NCI-H82 (cell line): Measurements from ENCODE around the gene OVCH2.
"Not testable (repeated sequence)": the region's sequence is repeated elsewhere in the genome, so short reads cannot be mapped to it uniquely, and the experiment has no call there.

Experiments used
- DNase-seq: peaks from one replicate; lab custom pipeline; 2025; lab: John Stamatoyannopoulos, UW

OVCH2 gene

DNA sequence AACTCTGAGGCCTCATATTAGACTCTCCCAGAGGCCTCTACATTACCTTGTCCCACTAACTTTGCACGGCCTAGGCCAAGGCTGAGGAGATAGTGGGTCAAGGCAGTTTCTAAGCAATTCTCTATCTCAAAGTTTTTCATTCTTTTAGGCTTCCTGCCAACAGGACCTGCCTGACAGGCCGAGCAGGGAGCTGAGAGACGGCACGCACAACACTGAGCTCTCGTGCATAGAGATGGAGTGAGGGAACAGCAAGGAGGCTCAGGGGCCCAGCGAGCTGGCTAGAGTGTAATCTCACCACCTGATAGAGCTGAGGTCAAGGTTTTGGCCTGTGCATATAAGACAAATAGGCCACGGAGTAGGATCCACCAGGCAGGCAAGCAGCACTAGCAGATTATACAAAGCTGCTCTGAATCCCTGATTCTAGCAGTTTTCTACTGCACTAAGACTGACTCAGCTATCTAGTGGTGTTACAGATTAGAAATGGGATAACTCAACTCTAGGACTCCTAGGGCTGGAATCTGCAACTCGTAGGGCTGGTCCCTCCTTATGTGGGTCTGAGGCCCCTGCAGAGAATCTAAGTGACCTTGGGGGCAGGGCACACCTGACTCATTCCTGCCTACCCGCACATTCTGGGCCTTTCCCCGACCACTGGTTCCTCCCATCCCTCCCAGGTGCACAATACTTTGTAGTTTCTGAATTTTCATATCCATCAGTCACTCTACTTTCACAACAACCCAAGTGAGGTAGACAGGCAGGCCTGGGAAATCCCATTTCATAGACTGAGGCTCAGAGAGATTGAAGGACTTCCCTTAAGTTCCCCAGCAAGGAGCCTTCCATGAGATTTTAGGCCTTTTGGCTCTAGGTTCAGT is 34.7 kb downstream of the OVCH2 start:
- no peak for DNase-seq

DNA sequence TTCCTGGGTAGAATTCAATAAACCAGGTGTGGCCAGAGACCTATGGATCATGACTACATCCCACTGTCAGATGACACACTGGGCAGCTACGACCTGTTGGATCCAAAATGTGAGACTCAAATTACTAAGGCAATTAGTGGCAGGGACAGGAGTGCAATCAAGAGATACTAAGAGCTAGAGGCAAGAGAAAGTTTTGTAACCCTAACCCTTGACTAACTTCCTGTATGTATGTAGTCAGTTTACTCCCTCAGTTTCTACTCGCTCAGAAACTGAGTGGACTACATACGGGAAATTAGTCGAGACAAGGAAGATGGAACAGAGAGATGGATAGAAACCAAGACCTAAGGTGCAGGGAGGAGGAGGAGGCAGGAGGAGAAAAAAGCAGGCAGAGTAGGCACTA is 35.6 kb downstream of the OVCH2 start:
- no peak for DNase-seq

DNA sequence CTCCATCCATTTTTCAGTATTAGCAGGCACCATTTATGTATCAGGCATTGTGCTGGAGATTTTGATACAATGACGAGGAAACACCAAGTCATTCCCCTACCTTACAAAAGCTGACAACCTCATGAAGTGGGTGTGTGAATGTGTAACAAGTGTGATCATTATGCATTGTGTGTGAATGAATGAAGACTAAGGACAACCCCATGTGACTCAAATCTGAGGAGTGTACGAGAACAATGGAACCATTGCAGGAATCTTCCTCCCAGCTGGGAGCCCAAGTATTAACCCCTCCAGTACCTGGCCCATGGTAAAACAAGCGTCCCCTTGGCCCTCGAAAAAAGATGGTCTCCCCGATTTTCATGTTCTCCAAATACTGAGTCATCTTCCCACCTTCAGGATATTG is 37.4 kb downstream of the OVCH2 start:
- DNase-seq, result no peak

DNA sequence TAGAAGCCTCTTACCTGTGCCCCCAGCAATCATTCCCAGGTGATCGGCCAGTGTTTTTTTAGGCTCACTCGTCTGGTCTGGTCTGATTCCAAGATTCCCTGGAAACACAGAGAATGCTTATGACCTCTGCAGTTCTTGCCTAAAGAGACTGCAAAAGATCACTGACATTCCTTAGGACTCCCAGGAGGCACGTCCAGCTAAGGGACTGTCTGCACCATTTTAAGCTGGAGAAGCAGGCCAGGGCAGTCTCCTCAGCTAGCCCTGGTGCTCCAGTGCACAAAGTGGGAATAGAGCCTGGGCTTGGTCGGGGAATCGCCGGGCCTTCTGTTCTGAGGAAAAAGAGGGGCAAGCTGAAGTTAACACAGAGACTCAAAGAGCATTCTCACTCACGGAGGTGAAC is 37.8 kb downstream of the OVCH2 start:
- no peak for DNase-seq

DNA sequence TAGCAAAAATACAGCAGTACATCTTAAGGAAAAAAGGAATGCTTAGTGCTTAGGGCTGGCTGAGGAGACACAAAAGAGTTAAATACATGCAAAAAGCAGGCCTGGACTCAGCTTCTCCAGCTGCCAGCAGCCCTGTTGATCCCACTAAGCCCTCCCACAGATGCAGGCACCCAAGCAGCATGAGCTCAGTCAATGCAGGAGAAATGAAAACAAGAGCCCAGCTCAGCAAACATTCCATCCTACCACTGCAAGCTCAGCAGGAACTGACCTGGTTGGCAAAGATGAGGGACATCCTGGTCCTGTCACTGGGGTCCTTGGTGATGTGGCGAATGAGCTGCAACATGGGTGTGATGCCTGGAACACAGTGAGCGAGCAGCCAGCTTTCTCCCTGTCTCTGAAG is 38.8 kb downstream of the OVCH2 start:
- peak; percentile 46 for DNase-seq

DNA sequence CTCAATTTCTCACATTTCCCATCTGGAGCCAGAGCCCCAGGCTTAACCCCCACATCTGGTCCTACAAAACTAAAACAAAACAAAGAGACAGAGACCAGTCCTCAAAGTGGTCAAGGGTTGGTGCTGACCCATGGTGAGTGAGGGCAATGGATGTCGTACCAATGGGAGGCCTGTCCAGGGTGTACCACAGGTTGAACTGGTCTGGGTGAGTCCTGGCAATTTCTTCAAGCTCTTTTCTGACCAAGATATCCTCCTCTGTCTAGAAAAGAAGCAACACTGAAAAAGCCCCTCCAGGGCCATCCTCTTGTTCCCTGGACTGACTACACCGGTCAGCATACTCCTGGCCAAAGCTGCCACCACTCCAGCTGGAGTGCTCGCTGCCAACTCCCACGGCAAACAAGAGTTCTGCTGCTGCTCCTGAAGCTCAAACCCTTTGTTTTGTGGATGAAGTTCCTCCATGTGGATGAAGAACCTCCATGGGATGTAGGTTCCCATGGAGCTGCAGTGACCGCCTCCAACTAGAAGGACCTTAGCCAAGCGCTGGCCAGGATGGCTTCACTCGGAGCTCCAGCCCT is 39.9 kb downstream of the OVCH2 start:
- DNase-seq, result no peak

DNA sequence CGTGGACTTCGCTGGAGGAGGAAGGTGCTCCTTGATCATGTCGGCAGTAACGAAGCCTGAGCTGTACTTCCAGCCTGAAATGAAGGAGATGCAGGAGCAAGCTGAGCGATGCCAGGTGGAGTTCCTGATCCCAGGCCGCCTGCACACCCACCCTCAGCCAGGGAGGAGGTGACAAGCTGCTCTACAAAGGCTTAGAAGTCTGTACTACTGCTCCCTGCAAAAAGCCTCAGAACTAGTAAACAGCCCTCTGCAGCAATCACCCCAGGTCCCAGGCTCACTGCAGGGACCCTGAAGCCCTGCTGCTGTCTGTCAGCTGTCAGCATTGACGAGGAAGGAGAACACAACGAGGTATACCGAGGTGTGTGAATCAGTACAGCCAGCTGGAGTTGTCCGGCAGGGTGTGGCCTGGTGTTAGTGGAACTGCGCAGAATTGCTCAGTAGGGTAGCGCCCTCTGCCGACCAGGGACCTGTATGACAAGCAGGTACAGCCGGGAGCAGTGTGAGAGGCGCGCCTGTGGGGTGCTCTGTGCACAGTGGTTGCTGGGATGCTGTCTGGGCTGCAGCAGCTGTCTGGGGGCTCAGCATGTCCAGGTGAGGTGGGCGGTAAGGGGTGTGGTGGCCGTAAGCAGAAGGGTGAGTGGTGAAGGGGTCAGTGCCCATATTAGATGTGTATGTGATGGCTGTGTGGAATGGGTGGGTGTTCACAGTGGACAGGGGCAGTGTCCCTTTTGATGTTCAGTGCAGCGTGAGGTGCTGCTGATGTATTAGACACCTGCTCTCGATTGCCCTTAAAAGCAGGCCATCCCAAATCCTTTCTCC is 40.6 kb downstream of the OVCH2 start:
- DNase-seq, result peak; percentile 79

DNA sequence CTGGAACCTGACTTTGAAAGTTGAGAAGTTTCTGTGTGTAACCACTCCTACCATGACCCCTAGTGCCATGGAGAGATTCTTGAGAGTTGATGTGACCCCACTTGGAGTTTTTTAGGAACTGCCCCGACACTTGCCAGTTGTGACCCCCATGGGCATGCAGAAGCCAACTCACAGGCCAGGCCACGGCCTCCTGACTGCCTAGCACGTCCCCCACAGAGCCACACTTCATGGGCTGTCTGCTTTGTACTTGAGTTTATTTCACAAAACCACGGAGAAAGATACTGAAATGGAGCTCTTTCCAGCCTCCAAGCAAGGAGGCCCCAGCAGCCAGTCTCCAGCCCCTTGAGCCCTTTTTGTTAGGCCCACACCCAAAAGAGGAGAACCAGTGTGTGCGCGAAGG is 41.4 kb downstream of the OVCH2 start:
- no peak for DNase-seq

DNA sequence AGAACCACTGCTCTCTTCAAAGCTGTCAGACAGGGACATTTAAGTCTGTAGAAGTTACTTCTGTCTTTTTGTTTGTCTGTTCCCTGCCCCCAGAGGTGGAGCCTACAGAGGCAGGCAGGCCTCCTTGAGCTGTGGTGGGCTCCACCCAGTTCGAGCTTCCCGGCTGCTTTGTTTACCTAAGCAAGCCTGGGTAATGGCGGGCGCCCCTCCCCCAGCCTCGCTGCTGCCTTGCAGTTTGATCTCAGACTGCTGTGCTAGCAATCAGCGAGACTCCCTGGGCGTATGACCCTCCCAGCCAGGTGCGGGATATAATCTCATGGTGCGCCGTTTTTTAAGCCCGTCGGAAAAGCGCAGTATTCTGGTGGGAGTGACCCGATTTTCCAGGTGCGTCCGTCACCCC is 42.7 kb downstream of the OVCH2 start:
- DNase-seq, result not testable (repeated sequence)

DNA sequence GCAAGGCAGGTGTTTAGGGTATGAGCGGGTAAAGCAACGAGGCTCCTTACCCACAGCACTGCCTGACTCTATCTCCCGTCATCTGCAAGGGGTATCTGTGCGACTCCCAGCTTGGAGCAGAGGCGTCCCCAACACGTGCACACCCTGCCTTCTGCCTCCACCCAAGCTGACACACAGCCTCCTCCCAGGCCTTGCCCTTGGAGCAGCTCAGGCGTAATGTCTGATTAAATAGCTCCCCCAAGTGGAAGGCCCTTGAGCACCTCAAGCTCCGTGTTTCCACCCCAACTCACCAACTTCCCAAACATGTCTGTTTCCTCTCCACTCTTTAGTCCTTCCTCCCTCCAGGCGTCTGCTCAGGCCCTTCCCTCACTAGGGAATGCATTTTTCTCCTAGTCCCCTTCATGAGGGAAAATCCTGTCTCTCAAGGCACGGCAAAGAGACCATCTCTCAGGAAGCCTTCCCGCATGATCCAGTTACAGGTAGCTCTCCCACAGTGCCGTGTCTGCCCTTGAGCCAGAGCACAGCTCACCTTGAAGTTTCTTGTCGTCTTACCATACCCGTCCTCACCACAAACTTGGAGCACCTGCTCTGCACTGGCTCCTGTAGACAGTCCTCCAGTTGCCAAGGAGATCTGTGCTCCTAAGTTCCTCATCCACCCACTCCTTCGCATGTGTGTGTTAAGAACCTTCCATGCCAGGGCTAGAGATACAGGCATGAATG is 48.8 kb downstream of the OVCH2 start:
- DNase-seq, result peak; percentile 76

DNA sequence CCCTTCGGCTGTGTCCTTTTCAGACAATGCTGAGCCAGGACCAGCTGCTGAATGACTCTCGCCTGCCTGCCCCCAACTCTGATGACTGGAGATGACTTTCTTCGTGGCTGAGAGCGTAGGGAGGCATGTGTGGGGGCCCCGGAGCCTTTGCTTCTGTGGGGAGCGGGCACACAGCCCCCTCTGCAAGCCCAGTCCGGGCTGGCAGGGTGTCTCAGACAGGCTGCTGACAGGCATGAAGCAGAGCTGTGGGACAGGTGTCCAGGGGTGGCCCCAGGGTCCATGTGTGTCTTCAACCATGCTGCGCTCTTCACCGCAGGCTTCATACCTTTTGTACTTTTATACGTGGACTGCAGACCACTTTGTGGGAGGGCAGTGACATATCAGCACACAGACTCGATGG is 49.6 kb downstream of the OVCH2 start:
- no peak for DNase-seq

DNA sequence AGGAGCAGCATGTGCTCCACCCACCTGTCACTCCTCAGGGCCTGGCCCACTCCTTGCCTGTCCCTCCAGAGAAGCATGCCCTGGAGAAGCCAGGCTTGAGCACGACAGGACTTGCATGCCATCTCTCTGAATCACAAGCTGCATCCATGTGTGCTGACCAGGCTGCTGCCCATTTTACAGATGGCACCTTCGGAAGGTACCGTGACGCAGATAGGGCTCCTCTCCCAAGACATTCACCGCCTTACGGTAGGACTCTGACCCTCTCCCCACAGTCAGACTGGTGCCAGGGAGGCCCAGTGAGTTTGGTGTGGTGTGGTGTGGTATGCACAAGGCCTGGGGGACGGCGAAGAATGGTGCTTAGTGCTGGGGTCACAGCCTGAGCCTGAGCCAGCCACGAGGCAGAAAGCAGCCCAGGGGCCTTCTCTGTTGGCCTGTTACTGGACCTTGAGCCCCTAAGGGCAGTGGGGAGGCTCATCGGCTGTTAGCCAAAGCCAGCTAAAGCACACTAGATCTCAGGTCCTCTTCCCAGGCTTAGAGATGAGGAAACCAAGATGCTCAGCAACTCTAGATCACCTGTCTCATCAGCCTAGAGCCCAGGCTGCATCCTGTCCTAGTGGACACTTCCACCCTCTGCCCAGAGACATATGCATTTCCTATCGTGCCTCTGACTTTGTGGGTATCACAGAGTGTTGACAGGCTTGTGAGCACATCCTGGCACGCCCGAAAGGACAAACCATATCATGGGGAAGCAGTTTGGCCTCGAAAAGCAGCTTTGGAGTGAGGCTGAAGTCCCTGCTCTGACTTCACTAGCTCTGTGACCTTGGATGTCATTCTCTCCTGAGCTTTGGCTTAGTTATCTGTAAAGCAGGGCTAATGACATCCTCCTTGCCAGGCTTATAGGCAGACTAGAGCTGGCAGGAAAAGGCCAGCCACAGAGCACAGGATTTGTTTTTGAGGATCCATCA is 50.7 kb downstream of the OVCH2 start:
- peak; percentile 5 for DNase-seq

DNA sequence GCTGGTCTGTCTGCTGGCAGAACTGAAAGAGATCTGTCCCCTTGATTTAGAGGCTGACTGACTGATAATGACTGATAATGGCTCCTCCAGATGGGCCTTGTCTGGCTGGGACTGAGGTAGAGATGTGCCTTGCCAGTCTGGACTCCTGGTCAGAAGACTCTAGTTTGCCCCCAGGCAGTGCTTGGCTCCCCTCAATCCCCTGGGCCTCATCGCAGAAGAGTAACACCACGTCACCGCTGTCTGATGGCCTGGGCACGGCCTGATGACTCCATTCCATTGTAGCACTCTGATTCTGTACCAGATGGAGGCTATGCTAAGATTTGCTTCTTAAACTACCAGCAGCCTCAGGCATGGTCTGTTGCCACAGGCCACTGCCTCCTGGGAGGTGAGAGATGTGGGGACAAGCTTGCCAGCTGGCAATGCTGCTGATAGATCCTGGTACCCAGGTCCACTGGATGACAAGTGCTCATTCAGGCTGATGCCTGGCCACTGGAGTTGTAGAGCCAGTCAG is 52.0 kb downstream of the OVCH2 start:
- DNase-seq, result no peak

DNA sequence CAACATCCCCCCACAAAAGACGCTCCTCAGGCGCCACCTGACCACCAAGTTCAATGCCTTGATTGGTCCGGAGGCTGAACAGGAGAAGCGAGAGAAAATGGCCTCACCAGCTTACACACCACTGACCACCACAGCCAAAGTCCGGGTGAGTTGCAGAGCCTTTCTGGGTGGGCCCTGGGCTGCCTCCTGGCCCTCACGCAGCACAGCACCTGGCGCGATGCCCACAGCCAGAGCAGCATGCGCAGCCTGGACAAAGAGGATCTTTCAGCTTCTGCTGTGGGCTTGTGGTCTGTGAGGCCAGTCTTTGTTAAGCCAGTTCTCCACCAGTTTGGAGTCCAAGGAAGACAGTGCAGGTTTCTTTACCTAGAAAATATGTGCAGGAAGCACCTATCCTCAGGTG is 54.6 kb downstream of the OVCH2 start:
- DNase-seq, result no peak

DNA sequence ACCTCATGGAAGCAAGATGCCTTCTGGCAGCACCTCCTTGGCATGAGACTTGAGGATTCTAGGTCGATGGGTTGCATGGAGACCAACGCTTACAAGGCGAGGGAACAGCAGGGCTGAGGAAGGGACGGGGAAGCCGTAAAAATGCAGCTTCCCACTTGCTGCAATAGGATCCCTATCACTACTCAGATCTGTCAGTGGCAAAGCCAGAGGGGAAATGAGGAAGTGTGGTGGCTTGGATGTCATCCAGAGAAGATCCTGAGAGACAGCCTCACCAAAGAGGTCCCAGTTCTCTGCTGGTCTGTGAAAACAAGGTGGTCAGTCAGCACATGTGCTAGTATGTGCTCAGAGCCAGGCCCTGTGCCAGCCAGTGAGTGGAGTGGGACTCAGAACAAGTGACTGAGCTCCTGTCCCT is 55.1 kb downstream of the OVCH2 start:
- no peak for DNase-seq

DNA sequence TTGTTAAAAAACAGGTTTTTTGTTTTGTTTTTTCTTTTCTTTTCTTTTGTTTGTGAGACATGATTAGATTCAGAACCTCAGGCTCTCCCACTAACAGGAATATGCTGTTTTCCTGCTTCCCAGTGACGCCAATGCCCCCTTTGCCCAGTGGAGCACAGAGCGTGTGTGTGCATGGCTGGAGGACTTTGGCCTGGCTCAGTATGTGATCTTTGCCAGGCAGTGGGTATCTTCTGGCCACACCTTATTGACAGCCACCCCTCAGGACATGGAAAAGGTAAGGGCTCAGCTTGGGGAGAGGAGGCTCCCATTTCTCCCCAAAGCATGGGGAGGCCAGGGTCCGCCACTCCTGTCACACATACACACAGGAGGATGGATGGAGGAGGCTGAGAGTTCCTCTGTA is 58.0 kb downstream of the OVCH2 start:
- no peak for DNase-seq

DNA sequence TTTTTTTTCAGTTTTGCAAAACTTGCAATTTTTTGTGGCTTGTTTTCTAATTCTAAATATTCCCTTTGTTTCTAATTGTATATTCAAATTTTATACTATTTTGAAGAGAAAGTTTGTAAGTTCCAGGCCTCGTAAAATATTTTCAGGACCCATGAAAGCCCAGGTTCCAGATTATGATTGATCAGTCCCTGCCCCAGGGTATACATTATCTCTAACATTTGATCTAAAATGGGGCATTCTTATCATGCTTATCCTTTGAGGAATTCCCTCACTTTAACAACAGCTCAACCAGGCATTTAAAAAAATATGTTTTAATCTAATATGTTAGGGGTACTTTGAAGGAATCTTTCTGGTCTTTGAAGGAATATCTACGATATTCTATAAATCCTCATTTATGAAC is 59.4 kb downstream of the OVCH2 start:
- no peak for DNase-seq

DNA sequence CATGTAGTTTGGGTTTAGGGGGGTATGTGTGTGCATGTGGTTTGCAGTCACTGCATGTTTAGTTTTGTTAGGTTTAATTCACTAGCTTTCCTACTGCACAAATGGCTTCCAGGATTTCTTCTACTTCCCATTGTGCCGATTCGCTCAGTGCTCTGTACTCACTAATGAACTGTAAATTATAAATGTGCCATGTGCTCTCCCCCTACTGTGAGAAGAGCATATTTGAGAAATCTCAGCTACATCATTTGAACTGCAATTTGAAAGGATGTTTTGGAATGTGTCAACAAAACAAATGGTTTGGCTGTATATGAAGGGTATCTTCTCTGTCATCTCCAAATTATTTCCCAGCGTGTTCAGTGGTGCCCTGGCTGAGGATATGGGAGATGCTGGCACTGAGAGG is 61.1 kb downstream of the OVCH2 start:
- no peak for DNase-seq

DNA sequence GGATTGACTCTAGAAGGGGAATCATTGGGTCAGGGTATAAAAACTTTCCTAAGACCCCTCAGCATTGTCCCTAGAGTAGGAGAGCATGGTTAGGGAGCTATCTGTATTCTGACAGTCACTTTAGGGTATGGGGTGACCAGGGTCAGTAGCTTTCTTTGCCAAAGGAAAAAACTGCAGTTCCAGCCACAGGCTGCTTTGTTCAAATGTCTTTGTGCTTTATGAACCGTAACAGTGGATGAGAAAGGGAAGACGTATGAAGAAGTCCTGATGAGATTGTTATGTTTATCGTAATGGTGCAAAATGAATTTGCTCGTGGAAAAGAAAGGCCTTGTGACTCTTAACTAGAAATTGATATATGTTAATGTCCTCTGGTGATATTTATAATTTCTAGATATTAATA is 63.0 kb downstream of the OVCH2 start:
- DNase-seq, result no peak

DNA sequence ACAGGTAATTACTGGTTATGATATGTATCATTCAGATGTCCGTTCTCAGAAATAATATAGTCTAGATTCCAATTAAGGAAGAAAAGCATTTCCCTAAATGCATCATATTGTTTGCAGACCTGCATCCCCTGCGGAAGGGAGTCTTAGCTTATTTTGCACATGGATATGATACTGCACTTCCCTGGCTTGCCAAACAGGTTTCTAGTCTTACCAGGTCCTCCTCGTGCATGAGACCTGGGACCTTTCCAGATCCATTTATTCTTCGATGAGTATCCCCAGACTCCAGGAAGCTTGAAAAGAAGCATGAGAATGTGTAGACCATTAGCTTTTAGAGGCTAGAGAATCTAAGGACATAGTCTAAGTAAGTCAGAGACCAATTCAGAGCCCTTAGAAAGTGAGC is 63.5 kb downstream of the OVCH2 start:
- no peak for DNase-seq

DNA sequence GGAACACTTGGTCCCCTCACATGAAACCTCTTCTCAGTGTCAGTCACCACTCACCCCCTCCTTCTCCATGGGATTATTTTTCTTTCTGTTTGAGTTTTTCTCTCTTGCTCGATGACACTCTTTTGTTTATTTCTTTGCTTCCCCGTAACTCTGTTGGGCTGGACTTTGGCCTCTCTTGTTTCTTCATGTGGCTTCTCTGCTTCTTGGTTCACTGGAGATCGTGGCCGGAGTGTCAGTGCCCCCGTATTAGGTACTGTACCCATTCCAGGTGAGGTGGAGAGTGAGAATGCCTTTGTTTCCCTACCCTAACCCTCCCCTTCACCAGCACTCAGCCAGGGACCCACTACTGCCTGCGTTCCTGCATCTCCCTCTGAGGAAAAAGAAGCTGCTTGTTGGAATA is 65.5 kb downstream of the OVCH2 start:
- no peak for DNase-seq
